ENCODE results near the gene ZNF292.
"Not testable (repeated sequence)": the region's sequence is repeated elsewhere in the genome, so short reads cannot be mapped to it uniquely, and the experiment has no call there.

ZNF292 gene

GRCh38 chr6:87182940-87183339 lies 27.6 kb downstream of the ZNF292 start:
- no peaks in the 10 kb centered on the region for H3K27me3 Mint-ChIP-seq
- peaks cover 23% of the 10 kb centered on the region for H3K36me3 Mint-ChIP-seq
- peak overlapping the region; percentile 70 for H3K4me3 Mint-ChIP-seq
- H3K4me1 Mint-ChIP-seq: peaks cover 86% of the 10 kb centered on the region
- H3K27ac Mint-ChIP-seq: peak overlapping the region; percentile 99
- H3K9me3 Mint-ChIP-seq: peaks cover 3% of the 10 kb centered on the region

- Mint-ChIP-seq H3K36me3 (peaks cover 21% of the 10 kb centered on the region), H3K9me3 (no peaks in the 10 kb centered on the region)
Observed at GRCh38 chr6:87183687-87184086, 28.3 kb downstream of the ZNF292 start.

GRCh38 chr6:87184762-87185250 lies 29.4 kb downstream of the ZNF292 start:
- Mint-ChIP-seq H3K9me3 (no peaks in the 10 kb centered on the region), H3K36me3 (peaks cover 19% of the 10 kb centered on the region), H3K27ac (peak overlapping the region; percentile 82), H3K27me3 (no peaks in the 10 kb centered on the region), H3K4me1 (peaks cover 87% of the 10 kb centered on the region), H3K4me3 (no peak overlapping the region)

More at GRCh38 chr6:87183687-87184086, 28.3 kb downstream of the ZNF292 start:
- Mint-ChIP-seq H3K4me3 (no peak overlapping the region), H3K4me1 (peaks cover 85% of the 10 kb centered on the region), H3K27me3 (no peaks in the 10 kb centered on the region), H3K27ac (no peak overlapping the region)

- H3K9me3 Mint-ChIP-seq: no peaks in the 10 kb centered on the region
- peaks cover 16% of the 10 kb centered on the region for H3K36me3 Mint-ChIP-seq
- peak overlapping the region; percentile 12 for H3K4me3 Mint-ChIP-seq
- no peaks in the 10 kb centered on the region for H3K27me3 Mint-ChIP-seq
- H3K4me1 Mint-ChIP-seq: peaks cover 77% of the 10 kb centered on the region
- H3K27ac Mint-ChIP-seq: peak overlapping the region; percentile 82
Observed at GRCh38 chr6:87196275-87196842, 41.0 kb downstream of the ZNF292 start.

GRCh38 chr6:87197547-87197946 lies 42.2 kb downstream of the ZNF292 start:
- peaks cover 81% of the 10 kb centered on the region for H3K4me1 Mint-ChIP-seq
- H3K36me3 Mint-ChIP-seq: peaks cover 15% of the 10 kb centered on the region
- peak overlapping the region; percentile 77 for H3K27ac Mint-ChIP-seq
- no peaks in the 10 kb centered on the region for H3K27me3 Mint-ChIP-seq
- peak overlapping the region; percentile 52 for H3K4me3 Mint-ChIP-seq
- no peaks in the 10 kb centered on the region for H3K9me3 Mint-ChIP-seq

GRCh38 chr6:87198022-87198810 lies 42.9 kb downstream of the ZNF292 start:
- H3K36me3 Mint-ChIP-seq: peaks cover 13% of the 10 kb centered on the region

GRCh38 chr6:87199787-87200186 lies 44.4 kb downstream of the ZNF292 start:
- Mint-ChIP-seq H3K4me3 (peak overlapping the region; percentile 5), H3K27ac (peak overlapping the region; percentile 38), H3K27me3 (no peaks in the 10 kb centered on the region), H3K9me3 (no peaks in the 10 kb centered on the region), H3K36me3 (peaks cover 13% of the 10 kb centered on the region), H3K4me1 (peaks cover 78% of the 10 kb centered on the region)

More at GRCh38 chr6:87198022-87198810, 42.9 kb downstream of the ZNF292 start:
- Mint-ChIP-seq H3K27ac (peak overlapping the region; percentile 92), H3K4me1 (peaks cover 77% of the 10 kb centered on the region), H3K4me3 (peak overlapping the region; percentile 72)
- H3K9me3 Mint-ChIP-seq, H3K27me3 Mint-ChIP-seq: not testable (repeated sequence)

GRCh38 chr6:87200469-87201175 lies 45.3 kb downstream of the ZNF292 start:
- H3K4me1 Mint-ChIP-seq: peaks cover 79% of the 10 kb centered on the region
- H3K27me3 Mint-ChIP-seq: no peaks in the 10 kb centered on the region
- H3K36me3 Mint-ChIP-seq: peaks cover 12% of the 10 kb centered on the region
- no peaks in the 10 kb centered on the region for H3K9me3 Mint-ChIP-seq
- peak overlapping the region; percentile 79 for H3K27ac Mint-ChIP-seq
- H3K4me3 Mint-ChIP-seq: no peak overlapping the region

- Mint-ChIP-seq H3K4me3 (no peak overlapping the region), H3K36me3 (peaks cover 17% of the 10 kb centered on the region), H3K27me3 (no peaks in the 10 kb centered on the region), H3K27ac (peak overlapping the region; percentile 73), H3K9me3 (no peaks in the 10 kb centered on the region), H3K4me1 (peaks cover 84% of the 10 kb centered on the region)
Observed at GRCh38 chr6:87203448-87204023, 48.2 kb downstream of the ZNF292 start.

GRCh38 chr6:87209812-87210211 lies 54.4 kb downstream of the ZNF292 start:
- Mint-ChIP-seq H3K4me1 (peaks cover 91% of the 10 kb centered on the region), H3K27ac (peak overlapping the region; percentile 8), H3K4me3 (no peak overlapping the region), H3K36me3 (peaks cover 19% of the 10 kb centered on the region), H3K27me3 (no peaks in the 10 kb centered on the region), H3K9me3 (no peaks in the 10 kb centered on the region)

- peak overlapping the region; percentile 83 for H3K27ac Mint-ChIP-seq
- no peaks in the 10 kb centered on the region for H3K27me3 Mint-ChIP-seq
- peaks cover 85% of the 10 kb centered on the region for H3K4me1 Mint-ChIP-seq
- peaks cover 14% of the 10 kb centered on the region for H3K36me3 Mint-ChIP-seq
- peak overlapping the region; percentile 39 for H3K4me3 Mint-ChIP-seq
- H3K9me3 Mint-ChIP-seq: no peaks in the 10 kb centered on the region
Observed at GRCh38 chr6:87210979-87211378, 55.6 kb downstream of the ZNF292 start.

- no peaks in the 10 kb centered on the region for H3K27me3 Mint-ChIP-seq
- no peaks in the 10 kb centered on the region for H3K9me3 Mint-ChIP-seq
- peaks cover 73% of the 10 kb centered on the region for H3K4me1 Mint-ChIP-seq
- peak overlapping the region; percentile 93 for H3K27ac Mint-ChIP-seq
- peaks cover 11% of the 10 kb centered on the region for H3K36me3 Mint-ChIP-seq
- no peak overlapping the region for H3K4me3 Mint-ChIP-seq
Observed at GRCh38 chr6:87212596-87212995, 57.2 kb downstream of the ZNF292 start.

GRCh38 chr6:87213364-87213763 lies 58.0 kb downstream of the ZNF292 start:
- no peak overlapping the region for H3K4me3 Mint-ChIP-seq
- H3K4me1 Mint-ChIP-seq: peaks cover 69% of the 10 kb centered on the region
- peak overlapping the region; percentile 70 for H3K27ac Mint-ChIP-seq
- no peaks in the 10 kb centered on the region for H3K9me3 Mint-ChIP-seq
- H3K27me3 Mint-ChIP-seq: no peaks in the 10 kb centered on the region
- H3K36me3 Mint-ChIP-seq: peaks cover 15% of the 10 kb centered on the region

GRCh38 chr6:87214831-87215230 lies 59.5 kb downstream of the ZNF292 start:
- Mint-ChIP-seq H3K36me3 (peaks cover 16% of the 10 kb centered on the region), H3K4me1 (peaks cover 55% of the 10 kb centered on the region), H3K4me3 (no peak overlapping the region), H3K27ac (peak overlapping the region; percentile 70), H3K27me3 (no peaks in the 10 kb centered on the region), H3K9me3 (no peaks in the 10 kb centered on the region)

GRCh38 chr6:87220997-87221396 lies 65.6 kb downstream of the ZNF292 start:
- peak overlapping the region; percentile 6 for H3K27ac Mint-ChIP-seq
- peaks cover 34% of the 10 kb centered on the region for H3K36me3 Mint-ChIP-seq
- peaks cover 20% of the 10 kb centered on the region for H3K4me1 Mint-ChIP-seq
- H3K27me3 Mint-ChIP-seq: no peaks in the 10 kb centered on the region
- no peak overlapping the region for H3K4me3 Mint-ChIP-seq
- H3K9me3 Mint-ChIP-seq: no peaks in the 10 kb centered on the region

Measured in activated naive CD4-positive, alpha-beta T cell treated with anti-CD3 and anti-CD28 coated beads, Interleukin-2, amount 50 U/mL, for 24 hours (primary cell).